Measurements from ENCODE around the gene GHRL.

- TF ChIP-seq, protein P1, sequence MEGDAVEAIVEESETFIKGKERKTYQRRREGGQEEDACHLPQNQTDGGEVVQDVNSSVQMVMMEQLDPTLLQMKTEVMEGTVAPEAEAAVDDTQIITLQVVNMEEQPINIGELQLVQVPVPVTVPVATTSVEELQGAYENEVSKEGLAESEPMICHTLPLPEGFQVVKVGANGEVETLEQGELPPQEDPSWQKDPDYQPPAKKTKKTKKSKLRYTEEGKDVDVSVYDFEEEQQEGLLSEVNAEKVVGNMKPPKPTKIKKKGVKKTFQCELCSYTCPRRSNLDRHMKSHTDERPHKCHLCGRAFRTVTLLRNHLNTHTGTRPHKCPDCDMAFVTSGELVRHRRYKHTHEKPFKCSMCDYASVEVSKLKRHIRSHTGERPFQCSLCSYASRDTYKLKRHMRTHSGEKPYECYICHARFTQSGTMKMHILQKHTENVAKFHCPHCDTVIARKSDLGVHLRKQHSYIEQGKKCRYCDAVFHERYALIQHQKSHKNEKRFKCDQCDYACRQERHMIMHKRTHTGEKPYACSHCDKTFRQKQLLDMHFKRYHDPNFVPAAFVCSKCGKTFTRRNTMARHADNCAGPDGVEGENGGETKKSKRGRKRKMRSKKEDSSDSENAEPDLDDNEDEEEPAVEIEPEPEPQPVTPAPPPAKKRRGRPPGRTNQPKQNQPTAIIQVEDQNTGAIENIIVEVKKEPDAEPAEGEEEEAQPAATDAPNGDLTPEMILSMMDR (IDR thresholded peaks at IDR 0.05; ENCODE audit: insufficient read depth, low read length, poor library complexity, severe bottlenecking): no peak
- no peak for TF ChIP-seq EZH2phosphoT487 (conservative IDR thresholded peaks at IDR 0.05; ENCODE audit: low read length)
Observed at GRCh38 chr3:10277115-10277625, 15.6 kb downstream of the GHRL start.
